ENCODE results near the gene U2AF1L4.

Gene U2AF1L4

GRCh38 chr19:35744430-35745327 is 539 bp downstream of the U2AF1L4 start:
- DNase-seq = peak; percentile 97
- in situ Hi-C loops (cut with MboI; ENCODE audit: low pct_unique_long_range_greater_than_20kb, low sequenced_read_pairs) = no loop called here

- no peak for DNase-seq
- in situ Hi-C loops (cut with MboI; ENCODE audit: low pct_unique_long_range_greater_than_20kb, low sequenced_read_pairs) = no loop called here
Observed at GRCh38 chr19:35743640-35744429, 1.4 kb downstream of the U2AF1L4 start.

- in situ Hi-C loops (cut with MboI; ENCODE audit: low pct_unique_long_range_greater_than_20kb, low sequenced_read_pairs) = no loop called here
- peak; percentile 72 for DNase-seq
Observed at GRCh38 chr19:35742121-35742724, 3.0 kb downstream of the U2AF1L4 start, which contains the start of gene IGFLR1. IGFLR1 (minus strand) TSS chr19:35742452; CDS start chr19:35741180, 1,272 bp downstream.

- DNase-seq = no peak
Observed at GRCh38 chr19:35741203-35741515, 4.1 kb downstream of the U2AF1L4 start.

GRCh38 chr19:35740423-35741202 is 4.6 kb downstream of the U2AF1L4 start:
- in situ Hi-C loops (cut with MboI; ENCODE audit: low pct_unique_long_range_greater_than_20kb, low sequenced_read_pairs) = no loop called here
- peak; percentile 98 for DNase-seq

More at GRCh38 chr19:35741203-35741515, 4.1 kb downstream of the U2AF1L4 start:
- in situ Hi-C loops (cut with MboI; ENCODE audit: low pct_unique_long_range_greater_than_20kb, low sequenced_read_pairs) = no loop called here

GRCh38 chr19:35740108-35740422 is 5.2 kb downstream of the U2AF1L4 start:
- no peak for DNase-seq
- in situ Hi-C loops (cut with MboI; ENCODE audit: low pct_unique_long_range_greater_than_20kb, low sequenced_read_pairs) = no loop called here

- in situ Hi-C loops (cut with MboI; ENCODE audit: low pct_unique_long_range_greater_than_20kb, low sequenced_read_pairs) = no loop called here
Observed at GRCh38 chr19:35739275-35740107, 5.7 kb downstream of the U2AF1L4 start.

GRCh38 chr19:35738887-35739229 is 6.4 kb downstream of the U2AF1L4 start:
- in situ Hi-C loops (cut with MboI; ENCODE audit: low pct_unique_long_range_greater_than_20kb, low sequenced_read_pairs) = no loop called here

More at GRCh38 chr19:35739275-35740107, 5.7 kb downstream of the U2AF1L4 start:
- DNase-seq = no peak

GRCh38 chr19:35738021-35738886 is 7.0 kb downstream of the U2AF1L4 start:
- in situ Hi-C loops (cut with MboI; ENCODE audit: low pct_unique_long_range_greater_than_20kb, low sequenced_read_pairs) = no loop called here
- DNase-seq = no peak

More at GRCh38 chr19:35738887-35739229, 6.4 kb downstream of the U2AF1L4 start:
- no peak for DNase-seq

GRCh38 chr19:35736913-35737886 is 8.0 kb downstream of the U2AF1L4 start:
- in situ Hi-C loops (cut with MboI; ENCODE audit: low pct_unique_long_range_greater_than_20kb, low sequenced_read_pairs) = no loop called here

GRCh38 chr19:35734889-35735288 is 10.3 kb downstream of the U2AF1L4 start:
- in situ Hi-C loops (cut with MboI; ENCODE audit: low pct_unique_long_range_greater_than_20kb, low sequenced_read_pairs) = no loop called here
- no peak for DNase-seq

More at GRCh38 chr19:35736913-35737886, 8.0 kb downstream of the U2AF1L4 start:
- DNase-seq = no peak

GRCh38 chr19:35734273-35734672 is 10.9 kb downstream of the U2AF1L4 start:
- no peak for DNase-seq
- in situ Hi-C loops (cut with MboI; ENCODE audit: low pct_unique_long_range_greater_than_20kb, low sequenced_read_pairs) = no loop called here

- in situ Hi-C loops (cut with MboI; ENCODE audit: low pct_unique_long_range_greater_than_20kb, low sequenced_read_pairs) = no loop called here
- DNase-seq = no peak
Observed at GRCh38 chr19:35733180-35734125, 11.8 kb downstream of the U2AF1L4 start.

GRCh38 chr19:35732540-35733179 is 12.6 kb downstream of the U2AF1L4 start:
- in situ Hi-C loops (cut with MboI; ENCODE audit: low pct_unique_long_range_greater_than_20kb, low sequenced_read_pairs) = no loop called here
- no peak for DNase-seq
